BE2C (cell line): Measurements from ENCODE around the gene GABRQ.
A peak's percentile ranks its signal among the peaks of the same experiment; 100 is the strongest.

Source experiments
- DNase-seq: peaks from one replicate; pipeline ENCODE4 v3.0.0-alpha.2; 2020
- H3K27me3 ChIP-seq: fragments of 250-450 bp; sonication (Bioruptor Pico); 2 replicates; pipeline ENCODE4 v1.5.1; 2020; ENCODE audit warnings: mild to moderate bottlenecking
- H3K36me3 ChIP-seq: fragments of 250-450 bp; sonication (Bioruptor Pico); 2 replicates; pipeline ENCODE4 v1.5.1; 2020; ENCODE audit warnings: mild to moderate bottlenecking
- H3K4me1 ChIP-seq: fragments of 250-450 bp; sonication (Bioruptor Pico); 2 replicates; pipeline ENCODE4 v1.5.1; 2020
- H3K4me3 ChIP-seq: 2 replicates; pipeline ENCODE4 v1.5.1; 2011; ENCODE audit warnings: low read depth, low read length
- H3K9me3 ChIP-seq: fragments of 250-450 bp; sonication (Bioruptor Pico); 2 replicates; pipeline ENCODE4 v1.5.1; 2020
- CTCF ChIP-seq: IDR thresholded peaks from 2 replicates; pipeline ENCODE4 v1.5.1; 2012; ENCODE audit warnings: mild to moderate bottlenecking, low read depth, low read length

Gene GABRQ

GRCh38 chrX:152619897-152620296 is 17.8 kb upstream of the GABRQ start:
- H3K4me3 ChIP-seq: no peak overlapping the region
- H3K27me3 ChIP-seq: no peaks in the 10 kb centered on the region
- no peaks in the 10 kb centered on the region for H3K9me3 ChIP-seq
- no peaks in the 10 kb centered on the region for H3K4me1 ChIP-seq
- no peak for DNase-seq
- no peak for TF ChIP-seq CTCF
- no peaks in the 10 kb centered on the region for H3K36me3 ChIP-seq

GRCh38 chrX:152632445-152633097 is 5.1 kb upstream of the GABRQ start:
- TF ChIP-seq CTCF: peak; percentile 80
- Histone ChIP-seq H3K36me3 (no peaks in the 10 kb centered on the region), H3K27me3 (no peaks in the 10 kb centered on the region), H3K4me3 (no peak overlapping the region), H3K4me1 (no peaks in the 10 kb centered on the region), H3K9me3 (no peaks in the 10 kb centered on the region)
- peak; percentile 55 for DNase-seq

DNA sequence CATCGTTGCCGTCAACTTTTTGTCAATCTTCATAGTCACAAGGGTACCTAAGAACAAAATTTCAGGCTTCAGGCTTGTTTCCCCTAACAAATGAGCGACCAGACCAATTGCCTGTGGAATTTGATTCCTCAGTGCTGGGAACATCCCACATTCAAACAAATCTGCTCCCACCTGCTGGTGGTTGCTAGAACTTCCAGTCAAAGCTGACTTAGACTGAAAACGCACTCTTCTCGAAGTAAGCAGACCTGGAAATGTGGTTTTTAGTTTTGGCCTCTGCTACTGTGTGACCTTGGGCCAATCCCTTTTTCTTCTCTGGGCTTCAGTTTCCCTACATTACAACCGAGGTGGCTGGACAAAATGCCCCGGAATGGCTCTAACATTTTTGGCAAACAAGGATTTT is 1.8 kb upstream of the GABRQ start:
- Histone ChIP-seq H3K27me3 (no peaks in the 10 kb centered on the region), H3K9me3 (no peaks in the 10 kb centered on the region), H3K4me1 (no peaks in the 10 kb centered on the region), H3K36me3 (no peaks in the 10 kb centered on the region), H3K4me3 (no peak overlapping the region)
- peak; percentile 73 for TF ChIP-seq CTCF
- peak; percentile 51 for DNase-seq

DNA sequence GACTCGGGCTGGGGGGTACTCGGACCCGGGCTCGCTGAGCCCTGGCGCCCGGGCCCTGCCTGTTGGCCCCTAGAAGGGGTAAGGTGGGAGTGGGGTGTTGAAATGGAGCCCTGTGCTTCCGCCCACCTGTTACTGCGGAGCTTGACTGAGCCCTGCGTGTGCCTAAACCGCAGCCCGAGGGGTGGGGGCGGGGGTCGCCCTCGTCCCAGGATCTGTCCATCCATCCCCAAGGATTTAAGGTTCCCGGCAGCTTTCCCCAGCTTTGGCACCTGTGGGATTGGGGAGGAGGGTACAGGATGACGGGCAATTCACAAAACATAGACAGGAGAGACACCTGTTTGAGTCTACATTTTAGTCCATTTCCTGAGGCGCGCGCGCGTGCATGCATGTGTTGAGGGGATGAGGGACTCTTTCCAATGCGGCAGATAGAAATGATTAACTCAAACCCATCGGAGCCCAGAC is 779 bp downstream of the GABRQ start:
- no peak for TF ChIP-seq CTCF
- no peak for DNase-seq
- H3K4me3 ChIP-seq: peak overlapping the region; percentile 59

DNA sequence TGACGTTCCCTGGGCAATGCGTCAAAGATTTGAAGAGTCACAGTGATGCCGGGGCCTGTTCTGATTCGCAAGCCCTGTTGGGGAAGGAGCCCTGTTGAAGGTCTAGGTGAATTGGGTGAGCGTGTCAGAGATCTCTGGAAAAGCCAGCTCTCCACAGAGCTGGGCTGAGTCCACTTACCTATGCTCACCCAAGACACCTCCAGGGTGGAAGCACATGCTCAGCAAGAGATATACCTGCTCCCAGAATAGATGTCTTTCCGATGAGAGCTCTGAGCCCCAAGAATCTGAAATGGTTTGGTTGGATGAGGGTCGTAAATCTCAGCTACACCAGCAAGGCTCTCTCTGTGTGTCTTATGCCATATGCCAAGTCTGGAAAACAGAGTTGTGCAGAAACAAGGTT is 1.7 kb downstream of the GABRQ start:
- no peaks in the 10 kb centered on the region for H3K27me3 ChIP-seq

More for the DNA sequence above, 779 bp downstream of the GABRQ start:
- no peaks in the 10 kb centered on the region for H3K27me3 ChIP-seq
- no peaks in the 10 kb centered on the region for H3K4me1 ChIP-seq
- no peaks in the 10 kb centered on the region for H3K36me3 ChIP-seq
- H3K9me3 ChIP-seq: no peaks in the 10 kb centered on the region

More for the DNA sequence above, 1.7 kb downstream of the GABRQ start:
- H3K4me3 ChIP-seq: no peak overlapping the region
- no peaks in the 10 kb centered on the region for H3K36me3 ChIP-seq
- H3K4me1 ChIP-seq: no peaks in the 10 kb centered on the region
- no peak for TF ChIP-seq CTCF
- H3K9me3 ChIP-seq: no peaks in the 10 kb centered on the region
- no peak for DNase-seq
